HUES64 (cell line): Measurements from ENCODE around the gene CDH26.
"Not testable (repeated sequence)": the region's sequence is repeated elsewhere in the genome, so short reads cannot be mapped to it uniquely, and the experiment has no call there.

ENCODE experiments used
- H3K27ac ChIP-seq: 2 replicates; pipeline ENCODE4 v1.7.0; 2013; ENCODE audit warnings: low read depth, low read length, inconsistent platforms
- H3K27me3 ChIP-seq: 2 replicates; pipeline ENCODE4 v1.6.1; 2013; ENCODE audit warnings: mild to moderate bottlenecking, low read length; ENCODE audit not compliant: insufficient read depth
- H3K36me3 ChIP-seq: 2 replicates; pipeline ENCODE4 v1.6.1; 2013; ENCODE audit warnings: mild to moderate bottlenecking, low read length; ENCODE audit not compliant: insufficient read depth
- H3K4me1 ChIP-seq: 2 replicates; pipeline ENCODE4 v1.6.1; 2013; ENCODE audit warnings: mild to moderate bottlenecking, low read length, moderate library complexity; ENCODE audit not compliant: insufficient read depth
- H3K4me3 ChIP-seq: 2 replicates; pipeline ENCODE4 v1.5.1; 2013; ENCODE audit warnings: mild to moderate bottlenecking, low read length, moderate library complexity
- H3K9ac ChIP-seq: 2 replicates; pipeline ENCODE4 v1.6.1; 2013; ENCODE audit warnings: mild to moderate bottlenecking, low read depth, low read length
- H3K9me3 ChIP-seq: 2 replicates; pipeline ENCODE4 v1.6.1; 2013; ENCODE audit warnings: low read depth, low read length; ENCODE audit not compliant: insufficient read depth
- WGBS: fragments of 150-250, 120-280 bp; methylation state at CpG from one replicate; pipeline ENCODE4 v1.1.7; 2013; ENCODE audit warnings: missing lambda C conversion rate; 5-methylcytosine and 5-hydroxymethylcytosine counted together

The CDH26 gene

GRCh38 chr20:60036746-60037499 is 78.7 kb downstream of the CDH26 start:
- WGBS, result 78% methylated on average over 10 of the region's 10 CpGs
- Histone ChIP-seq H3K27me3 (no peaks in the 10 kb centered on the region), H3K4me3 (no peak overlapping the region), H3K36me3 (no peaks in the 10 kb centered on the region), H3K9ac (no peak overlapping the region), H3K4me1 (peaks cover 16% of the 10 kb centered on the region; the same call in 1 of the 2 replicates), H3K27ac (no peak overlapping the region), H3K9me3 (no peaks in the 10 kb centered on the region)

- Histone ChIP-seq H3K27ac (no peak overlapping the region), H3K27me3 (no peaks in the 10 kb centered on the region), H3K4me1 (peaks cover 20% of the 10 kb centered on the region; the same call in 1 of the 2 replicates), H3K9ac (no peak overlapping the region), H3K36me3 (no peaks in the 10 kb centered on the region), H3K9me3 (no peaks in the 10 kb centered on the region), H3K4me3 (no peak overlapping the region)
- WGBS, result 94% methylated on average over 4 of the region's 4 CpGs
These were observed 80.3 kb downstream of the CDH26 start for GRCh38 chr20:60038400-60039008.

GRCh38 chr20:60039526-60039925 is 81.3 kb downstream of the CDH26 start:
- no peak overlapping the region for H3K4me3 ChIP-seq
- no peaks in the 10 kb centered on the region for H3K36me3 ChIP-seq
- H3K27me3 ChIP-seq, result no peaks in the 10 kb centered on the region
- 92% methylated on average over 3 of the region's 3 CpGs for WGBS
- no peak overlapping the region for H3K27ac ChIP-seq
- H3K9me3 ChIP-seq, result no peaks in the 10 kb centered on the region; the same call in 1 of the 2 replicates
- no peak overlapping the region for H3K9ac ChIP-seq
- peaks cover 20% of the 10 kb centered on the region; the same call in 1 of the 2 replicates for H3K4me1 ChIP-seq

GRCh38 chr20:60040471-60041162 is 82.4 kb downstream of the CDH26 start:
- H3K4me1 ChIP-seq, result peaks cover 20% of the 10 kb centered on the region; the same call in 1 of the 2 replicates
- peak overlapping the region; percentile 33; the same call in 1 of the 2 replicates for H3K9ac ChIP-seq
- H3K27me3 ChIP-seq, result no peaks in the 10 kb centered on the region
- 0 out of 2 replicates have a peak overlapping the region, but pooled peaks have one; percentile 30 for H3K27ac ChIP-seq
- H3K9me3 ChIP-seq, result no peaks in the 10 kb centered on the region; the same call in 1 of the 2 replicates
- H3K4me3 ChIP-seq, result no peak overlapping the region
- no peaks in the 10 kb centered on the region for H3K36me3 ChIP-seq
- 94% methylated on average over 8 of the region's 8 CpGs for WGBS

DNA sequence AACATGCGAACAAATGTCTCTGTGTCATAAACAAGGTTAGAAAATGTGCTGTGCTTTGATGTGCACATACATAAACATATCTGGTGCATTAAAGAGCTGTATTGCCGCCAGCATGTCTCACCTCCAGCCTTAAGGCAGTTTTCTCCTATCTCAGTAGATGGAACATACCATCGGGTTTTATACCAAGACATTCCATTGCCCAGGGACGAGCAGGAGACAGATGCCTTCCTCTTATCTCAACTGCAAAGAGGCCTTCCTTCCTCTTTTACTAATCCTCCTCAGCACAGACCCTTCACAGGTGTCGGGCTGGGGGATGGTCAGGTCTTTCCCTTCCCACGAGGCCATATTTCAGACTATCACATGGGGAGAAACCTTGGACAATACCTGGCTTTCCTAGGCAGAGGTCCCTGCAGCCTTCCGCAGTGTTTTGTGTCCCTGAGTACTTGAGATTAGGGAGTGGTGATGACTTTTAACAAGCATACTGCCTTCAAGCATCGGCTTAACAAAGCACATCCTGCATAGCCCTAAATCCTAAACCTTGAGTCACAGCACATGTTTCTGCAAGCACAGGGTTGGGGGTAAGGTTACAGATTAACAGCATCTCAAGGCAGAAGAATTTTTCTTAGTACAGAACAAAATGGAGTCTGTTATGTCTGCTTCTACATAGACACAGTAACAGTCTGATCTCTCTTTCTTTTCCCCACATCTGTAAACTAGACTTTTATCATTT is 83.4 kb downstream of the CDH26 start:
- H3K27me3 ChIP-seq, H3K36me3 ChIP-seq, H3K9me3 ChIP-seq, H3K4me3 ChIP-seq, H3K27ac ChIP-seq, H3K9ac ChIP-seq: not testable (repeated sequence)
- 53% methylated on average over 6 of the region's 8 CpGs for WGBS
- H3K4me1 ChIP-seq, result peaks cover 20% of the 10 kb centered on the region; the same call in 1 of the 2 replicates

DNA sequence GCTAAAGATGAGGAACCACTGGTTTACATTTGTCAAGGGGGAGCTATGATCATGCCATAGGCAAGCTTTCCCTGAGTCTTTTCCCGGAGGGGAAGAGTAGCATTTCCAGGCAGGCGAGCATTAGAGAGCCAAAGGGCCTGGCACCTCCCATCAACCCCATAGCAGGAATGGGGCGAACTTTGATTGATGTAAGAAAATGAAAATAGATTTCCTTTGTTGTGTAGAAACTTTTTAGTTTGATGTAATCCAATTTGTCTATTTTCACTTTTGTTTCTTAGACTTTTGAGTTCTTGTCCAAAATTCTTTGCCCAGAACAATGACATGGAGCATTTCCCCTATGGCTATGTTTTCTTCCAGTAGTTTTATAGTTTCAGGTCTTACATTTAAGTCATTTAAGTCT is 85.2 kb downstream of the CDH26 start:
- Histone ChIP-seq H3K4me3 (no peak overlapping the region), H3K27me3 (no peaks in the 10 kb centered on the region), H3K9me3 (no peaks in the 10 kb centered on the region; the same call in 1 of the 2 replicates), H3K9ac (no peak overlapping the region), H3K27ac (no peak overlapping the region), H3K4me1 (peaks cover 17% of the 10 kb centered on the region; the same call in 1 of the 2 replicates), H3K36me3 (no peaks in the 10 kb centered on the region)
- 89% methylated on average over 3 of the region's 3 CpGs for WGBS

DNA sequence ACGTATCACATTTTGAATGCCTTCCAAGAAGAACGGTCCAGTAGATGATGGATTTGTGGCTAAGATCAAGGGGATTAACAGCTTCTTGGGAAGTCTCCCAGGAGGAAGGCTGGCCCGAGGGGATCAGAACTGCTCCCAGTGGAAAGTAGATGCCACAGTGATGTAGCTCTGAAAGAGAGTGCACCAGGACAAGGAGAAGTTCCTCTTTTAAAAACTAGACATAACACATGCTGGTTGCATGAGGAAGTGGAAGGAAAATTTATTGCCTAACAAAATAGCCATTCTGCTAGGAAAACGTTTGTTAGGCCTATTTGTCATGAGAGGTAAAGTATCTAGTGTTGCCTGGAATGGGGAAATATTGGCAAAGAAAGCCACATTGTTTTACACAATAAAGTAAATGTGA is 87.8 kb downstream of the CDH26 start:
- H3K9ac ChIP-seq, result no peak overlapping the region
- 84% methylated on average over 4 of the region's 4 CpGs for WGBS
- H3K4me3 ChIP-seq, result no peak overlapping the region
- peaks cover 9% of the 10 kb centered on the region; the same call in 1 of the 2 replicates for H3K4me1 ChIP-seq
- H3K9me3 ChIP-seq, result no peaks in the 10 kb centered on the region; the same call in 1 of the 2 replicates
- no peak overlapping the region for H3K27ac ChIP-seq
- no peaks in the 10 kb centered on the region for H3K36me3 ChIP-seq
- no peaks in the 10 kb centered on the region for H3K27me3 ChIP-seq

- Histone ChIP-seq H3K4me3 (no peak overlapping the region), H3K9me3 (no peaks in the 10 kb centered on the region; the same call in 1 of the 2 replicates), H3K9ac (no peak overlapping the region), H3K36me3 (no peaks in the 10 kb centered on the region), H3K27ac (no peak overlapping the region), H3K27me3 (no peaks in the 10 kb centered on the region), H3K4me1 (peaks cover 4% of the 10 kb centered on the region; the same call in 1 of the 2 replicates)
- 89% methylated on average over 2 of the region's 2 CpGs for WGBS
These were observed 88.2 kb downstream of the CDH26 start for GRCh38 chr20:60046436-60046835.

GRCh38 chr20:60046860-60047259 is 88.6 kb downstream of the CDH26 start:
- peaks cover 4% of the 10 kb centered on the region; the same call in 1 of the 2 replicates for H3K4me1 ChIP-seq
- 91% methylated on average over 8 of the region's 8 CpGs for WGBS
- H3K9ac ChIP-seq, result no peak overlapping the region

DNA sequence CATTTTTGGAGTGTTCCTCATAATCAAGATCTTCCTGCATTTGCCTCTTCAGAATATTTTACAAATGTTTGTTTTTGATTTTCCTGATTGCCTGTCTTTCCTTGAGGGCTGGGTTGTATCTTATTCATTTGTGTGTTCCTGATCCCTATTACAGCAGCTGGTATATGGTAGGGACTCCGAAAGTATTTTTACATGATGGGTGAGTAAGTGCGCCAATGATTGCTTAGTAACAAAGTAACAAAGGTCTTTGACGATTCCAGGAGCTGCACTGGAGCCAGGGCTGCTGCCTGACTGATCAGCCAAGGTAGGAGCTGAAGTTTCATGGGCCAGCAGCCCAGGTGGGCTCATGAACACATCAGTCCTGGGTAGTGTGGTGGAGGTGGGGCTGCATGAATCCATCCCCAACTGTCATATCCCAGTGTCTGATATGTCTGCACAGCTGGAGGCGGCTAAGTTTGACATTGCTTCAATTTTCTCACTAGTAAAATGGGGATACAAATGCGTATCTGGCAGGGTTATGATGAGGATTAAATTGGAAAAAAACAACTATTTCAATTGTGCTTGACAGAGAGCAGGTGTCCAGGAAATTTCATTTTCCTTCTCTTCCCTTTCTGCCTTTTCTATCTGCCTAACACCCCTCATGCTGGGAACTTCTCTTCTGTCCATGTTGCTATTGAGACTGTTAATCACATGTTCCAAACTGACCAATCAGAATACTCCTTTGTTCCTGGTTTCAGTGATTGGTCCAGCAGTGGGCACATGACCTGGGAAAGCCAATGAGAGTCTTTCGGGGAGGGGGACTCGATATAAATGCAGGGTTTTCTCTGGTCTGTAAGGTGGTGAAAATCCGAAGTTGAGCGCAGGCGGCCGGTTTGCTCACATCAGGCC is 90.7 kb downstream of the CDH26 start:
- Histone ChIP-seq H3K9me3 (no peaks in the 10 kb centered on the region; the same call in 1 of the 2 replicates), H3K36me3 (no peaks in the 10 kb centered on the region), H3K4me1 (no peaks in the 10 kb centered on the region), H3K27me3 (no peaks in the 10 kb centered on the region), H3K27ac (no peak overlapping the region), H3K9ac (no peak overlapping the region), H3K4me3 (no peak overlapping the region)
- 96% methylated on average over 11 of the region's 11 CpGs for WGBS

More at GRCh38 chr20:60046860-60047259, 88.6 kb downstream of the CDH26 start:
- Histone ChIP-seq H3K27ac (no peak overlapping the region), H3K27me3 (no peaks in the 10 kb centered on the region), H3K36me3 (no peaks in the 10 kb centered on the region), H3K9me3 (no peaks in the 10 kb centered on the region; the same call in 1 of the 2 replicates), H3K4me3 (no peak overlapping the region)
